ENCODE data around the gene ITGB1BP2. TPM values are rescaled to one million over a fixed set of nuclear protein-coding genes. Genes with fewer than 3 reads are reported as not detected.
"Not testable (repeated sequence)": the region's sequence is repeated elsewhere in the genome, so short reads cannot be mapped to it uniquely, and the experiment has no call there.

Gene ITGB1BP2
- total RNA-seq, 1 experiment from 2014 or later, result 3.5 TPM

- H3K9ac ChIP-seq (ENCODE audit: low read length), result no peak overlapping the region
- no peaks in the 10 kb centered on the region for H4K20me1 ChIP-seq (ENCODE audit: insufficient read depth)
- H3K9me2 ChIP-seq (ENCODE audit: insufficient read depth), result no peaks in the 10 kb centered on the region
- peaks cover 12% of the 10 kb centered on the region; the same call in 1 of the 2 replicates for H3K79me2 ChIP-seq (ENCODE audit: insufficient read depth, low read length)
- ATAC-seq (no peak), DNase-seq (ENCODE audit: low read depth, low spot score) (no peak)
- intact Hi-C loops (cut with micrococcal nuclease), result no loop called here
- POLR2A ChIA-PET, result no interaction called here
- no peak for TF ChIP-seq ZBTB33 (IDR thresholded peaks at IDR 0.05; ENCODE audit: extremely low read depth, insufficient replicate concordance, low read length)
- TF ChIP-seq ZNF274 (IDR thresholded peaks at IDR 0.05; ENCODE audit: low read depth, low read length), result no peak
- no peak for TF ChIP-seq CEBPB (IDR thresholded peaks at IDR 0.05; ENCODE audit: low read depth)
- no peak for TF ChIP-seq CTCF (IDR thresholded peaks at IDR 0.05 in 2 of 3, conservative IDR thresholded peaks at IDR 0.05 in 1 of 3; ENCODE audit: borderline replicate concordance in 1 of 3, insufficient read depth in 1 of 3, low read depth in 2 of 3, low read length in 2 of 3)
- no peak for TF ChIP-seq YY1 (IDR thresholded peaks at IDR 0.05; ENCODE audit: extremely low read depth, insufficient replicate concordance, low read depth, low read length)
- no peak for TF ChIP-seq JUND (IDR thresholded peaks at IDR 0.05)
- no peak for TF ChIP-seq SIN3A (IDR thresholded peaks at IDR 0.05; ENCODE audit: low read depth)
- no peak for TF ChIP-seq EGR1 (IDR thresholded peaks at IDR 0.05; ENCODE audit: low read depth)
- no peak for TF ChIP-seq SP1 (IDR thresholded peaks at IDR 0.05; ENCODE audit: low read depth)
- no peak for TF ChIP-seq CBX3 (IDR thresholded peaks at IDR 0.05; ENCODE audit: low read depth)
- TF ChIP-seq RAD21 (IDR thresholded peaks at IDR 0.05; ENCODE audit: low read depth), result no peak
- CTCF ChIA-PET, result no interaction called here
- H3K4me2 ChIP-seq (ENCODE audit: low read length), result no peak overlapping the region
- RAD21 ChIA-PET (ENCODE audit: low non-redundant PET in 1 of 2, low total read pairs in 2 of 2, uncharacterized antibody in 2 of 2, unreplicated experiment in 2 of 2), result no interaction called here
- no peaks in the 10 kb centered on the region for H3K9me3 ChIP-seq (ENCODE audit: control insufficient read depth in 1 of 2, insufficient read depth in 1 of 2, low read depth in 1 of 2, low read length in 2 of 2)
- peaks cover 19 to 31% of the 10 kb centered on the region in 2 experiments for H3K36me3 ChIP-seq (ENCODE audit: control insufficient read depth in 1 of 2, insufficient read depth in 2 of 2, low read length in 2 of 2)
- no peaks in the 10 kb centered on the region for H3K4me1 ChIP-seq (ENCODE audit: control insufficient read depth in 1 of 2, insufficient read depth in 2 of 2, low read length in 2 of 2)
- no peaks in the 10 kb centered on the region for H3K27me3 ChIP-seq (ENCODE audit: insufficient read depth, low read length)
- H3K27ac ChIP-seq (ENCODE audit: low read depth, low read length), result no peak overlapping the region
- BruUV-seq (replicated peaks), result no TSS peak
- H2AFZ ChIP-seq (ENCODE audit: low read depth, low read length, poor library complexity, severe bottlenecking), result no peak overlapping the region
- no peak overlapping the region for H3K4me3 ChIP-seq (replicated peaks in 1 of 2; ENCODE audit: low read depth in 1 of 2, low read length in 2 of 2)
Measured at GRCh38 chrX:71298119-71298518, 3.4 kb upstream of the ITGB1BP2 start.

DNA sequence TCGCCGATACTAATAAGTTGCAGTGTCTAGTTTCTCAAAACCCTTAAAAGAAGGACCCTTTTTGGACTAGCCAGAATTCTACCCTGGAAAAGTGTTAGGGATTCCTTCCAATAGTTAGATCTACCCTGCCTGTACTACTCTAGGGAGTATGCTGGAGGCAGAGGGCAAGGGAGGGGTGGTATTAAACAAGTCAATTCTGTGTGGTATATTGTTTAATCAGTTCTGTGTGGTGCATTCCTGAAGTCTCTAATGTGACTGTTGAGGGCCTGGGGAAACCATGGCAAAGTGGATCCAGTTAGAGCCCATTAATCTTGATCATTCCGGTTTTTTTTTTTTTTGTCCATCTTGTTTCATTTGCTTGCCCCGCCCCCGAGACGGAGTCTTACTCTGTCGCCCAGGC is 1.5 kb upstream of the ITGB1BP2 start:
- intact Hi-C loops (cut with micrococcal nuclease); H3K4me2 ChIP-seq (ENCODE audit: low read length); H2AFZ ChIP-seq (ENCODE audit: low read depth, low read length, poor library complexity, severe bottlenecking); H4K20me1 ChIP-seq (ENCODE audit: insufficient read depth); CTCF ChIA-PET; H3K9ac ChIP-seq (ENCODE audit: low read length); H3K27ac ChIP-seq (ENCODE audit: low read depth, low read length); DNase-seq (ENCODE audit: low read depth, low spot score); H3K27me3 ChIP-seq (ENCODE audit: insufficient read depth, low read length); ATAC-seq; RAD21 ChIA-PET (ENCODE audit: low non-redundant PET in 1 of 2, low total read pairs in 2 of 2, uncharacterized antibody in 2 of 2, unreplicated experiment in 2 of 2); H3K9me3 ChIP-seq (ENCODE audit: control insufficient read depth in 1 of 2, insufficient read depth in 1 of 2, low read depth in 1 of 2, low read length in 2 of 2); H3K4me1 ChIP-seq (ENCODE audit: control insufficient read depth in 1 of 2, insufficient read depth in 2 of 2, low read length in 2 of 2); H3K9me2 ChIP-seq (ENCODE audit: insufficient read depth); POLR2A ChIA-PET; H3K4me3 ChIP-seq (replicated peaks in 1 of 2; ENCODE audit: low read depth in 1 of 2, low read length in 2 of 2); BruUV-seq (replicated peaks); H3K79me2 ChIP-seq (ENCODE audit: insufficient read depth, low read length): not testable (repeated sequence)
- H3K36me3 ChIP-seq (ENCODE audit: control insufficient read depth in 1 of 2, insufficient read depth in 2 of 2, low read length in 2 of 2), result peaks cover 16 to 23% of the 10 kb centered on the region in 2 experiments

DNA sequence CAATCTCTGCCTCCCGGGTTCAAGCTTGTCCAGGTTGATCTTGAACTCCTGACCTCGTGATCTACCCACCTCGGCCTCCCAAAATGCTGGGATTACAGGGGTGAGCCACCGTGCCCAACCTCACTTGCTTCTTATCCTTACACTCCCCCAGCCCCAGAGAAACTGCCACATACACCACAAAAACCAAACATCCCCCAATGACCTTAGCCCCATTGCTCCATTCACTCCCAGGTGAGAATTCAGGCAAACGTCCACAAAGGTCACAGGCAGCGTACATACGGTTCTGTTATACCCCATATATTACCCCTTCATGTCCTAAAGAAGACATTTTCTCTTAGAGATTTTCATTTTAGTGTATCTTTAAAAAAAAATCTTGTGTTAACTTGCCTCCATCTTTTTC is 1.1 kb upstream of the ITGB1BP2 start:
- RAD21 ChIA-PET (ENCODE audit: low non-redundant PET in 1 of 2, low total read pairs in 2 of 2, uncharacterized antibody in 2 of 2, unreplicated experiment in 2 of 2); intact Hi-C loops (cut with micrococcal nuclease); CTCF ChIA-PET; H4K20me1 ChIP-seq (ENCODE audit: insufficient read depth); H3K9me2 ChIP-seq (ENCODE audit: insufficient read depth); H3K27me3 ChIP-seq (ENCODE audit: insufficient read depth, low read length); DNase-seq (ENCODE audit: low read depth, low spot score); H3K4me1 ChIP-seq (ENCODE audit: control insufficient read depth in 1 of 2, insufficient read depth in 2 of 2, low read length in 2 of 2); H3K4me2 ChIP-seq (ENCODE audit: low read length); H3K9ac ChIP-seq (ENCODE audit: low read length); ATAC-seq; H3K9me3 ChIP-seq (ENCODE audit: control insufficient read depth in 1 of 2, insufficient read depth in 1 of 2, low read depth in 1 of 2, low read length in 2 of 2); POLR2A ChIA-PET; H3K27ac ChIP-seq (ENCODE audit: low read depth, low read length); H3K4me3 ChIP-seq (replicated peaks in 1 of 2; ENCODE audit: low read depth in 1 of 2, low read length in 2 of 2); H3K79me2 ChIP-seq (ENCODE audit: insufficient read depth, low read length); H2AFZ ChIP-seq (ENCODE audit: low read depth, low read length, poor library complexity, severe bottlenecking): not testable (repeated sequence)
- TSS peak; percentile 82 for BruUV-seq (replicated peaks)
- H3K36me3 ChIP-seq (ENCODE audit: control insufficient read depth in 1 of 2, insufficient read depth in 2 of 2, low read length in 2 of 2), result peaks cover 16 to 23% of the 10 kb centered on the region in 2 experiments
